HEK293 (cell line): ENCODE results near the gene BSDC1.

Experiments
- CTCF ChIA-PET: fragments of 350-600 bp; formaldehyde crosslinking; extraction: SDS; loops from one replicate; lab custom pipeline; 2021; ENCODE audit warnings: antibody characterized with exemption; lab: Yijun Ruan, JAX
- POLR2A ChIA-PET: fragments of 300-600 bp; formaldehyde crosslinking; extraction: SDS; loops from one replicate; lab custom pipeline; 2020; ENCODE audit warnings: antibody characterized with exemption, inconsistent platforms; lab: Yijun Ruan, JAX
- H3K27ac ChIP-seq: fragments of 200-500 bp; sonication (Bioruptor generic); 2 replicates; pipeline ENCODE4 v1.5.1; 2014; ENCODE audit warnings: low read depth, low read length, control low read depth, inconsistent platforms; ENCODE audit errors: extremely low read depth
- H3K36me3 ChIP-seq, 2 experiments: fragments of 200-500 bp in 1 of 2; sonication (Bioruptor generic) in 1 of 2; 1 replicate in 1 of 2; 2 replicates in 1 of 2; pipeline ENCODE4 v1.5.1; 2014 to 2017; ENCODE audit warnings: inconsistent platforms in 2 of 2, low read length in 2 of 2; ENCODE audit not compliant: control insufficient read depth in 2 of 2, insufficient read depth in 1 of 2
- H3K4me1 ChIP-seq: fragments of 200-500 bp; sonication (Bioruptor generic); 2 replicates; pipeline ENCODE4 v1.5.1; 2014; ENCODE audit warnings: mild to moderate bottlenecking, low read length, inconsistent platforms; ENCODE audit not compliant: control insufficient read depth, insufficient read depth
- H3K4me3 ChIP-seq: 2 replicates; pipeline ENCODE4 v1.5.1; 2011; ENCODE audit warnings: low read depth, mild to moderate bottlenecking, control low read depth, low read length, moderate library complexity
- H3K9me3 ChIP-seq: fragments of 200-500 bp; sonication (Bioruptor generic); 2 replicates; pipeline ENCODE4 v1.5.1; 2014; ENCODE audit warnings: low read depth, low read length, inconsistent platforms; ENCODE audit not compliant: control insufficient read depth, insufficient read depth
- BCL11A ChIP-seq: fragments of 450-650 bp; formaldehyde crosslinking; IDR thresholded peaks from 2 replicates; pipeline ENCODE4 v1.5.1; 2016; ENCODE audit warnings: low read depth, missing biosample characterization, missing genetic modification characterization
- IKZF3 ChIP-seq: fragments of 450-650 bp; IDR thresholded peaks from 2 replicates; pipeline ENCODE4 v1.5.0; 2018; ENCODE audit warnings: missing biosample characterization, mild to moderate bottlenecking, missing genetic modification characterization, moderate library complexity
- KLF1 ChIP-seq: fragments of 450-650 bp; formaldehyde crosslinking; IDR thresholded peaks from 2 replicates; pipeline ENCODE4 v1.5.1; 2016; ENCODE audit warnings: missing biosample characterization, missing genetic modification characterization
- KLF8 ChIP-seq: fragments of 450-650 bp; formaldehyde crosslinking; IDR thresholded peaks from 2 replicates; pipeline ENCODE4 v1.5.1; 2016; ENCODE audit warnings: missing biosample characterization, missing genetic modification characterization
- MEIS1 ChIP-seq: sonication (generic); formaldehyde crosslinking; IDR thresholded peaks from 2 replicates; pipeline ENCODE4 v1.8.1; 2022; ENCODE audit warnings: missing genetic modification reagents, mild to moderate bottlenecking, borderline replicate concordance
- REST ChIP-seq: fragments of 450-650 bp; formaldehyde crosslinking; IDR thresholded peaks from 2 replicates; pipeline ENCODE4 v1.5.1; 2016; ENCODE audit warnings: missing biosample characterization, missing genetic modification characterization
- SP7 ChIP-seq: fragments of 450-650 bp; formaldehyde crosslinking; IDR thresholded peaks from 2 replicates; pipeline ENCODE4 v1.5.1; 2016; ENCODE audit warnings: missing biosample characterization, missing genetic modification characterization
- WT1 ChIP-seq: fragments of 450-650 bp; formaldehyde crosslinking; IDR thresholded peaks from 2 replicates; pipeline ENCODE4 v1.5.1; 2016; ENCODE audit warnings: missing biosample characterization, missing genetic modification characterization
- ZBTB6 ChIP-seq: fragments of 450-650 bp; formaldehyde crosslinking; IDR thresholded peaks from 2 replicates; pipeline ENCODE4 v1.5.1; 2017; ENCODE audit warnings: missing biosample characterization, missing genetic modification characterization
- ZNF10 ChIP-seq: fragments of 450-650 bp; formaldehyde crosslinking; IDR thresholded peaks from 2 replicates; pipeline ENCODE4 v1.5.1; 2017; ENCODE audit warnings: missing biosample characterization, missing genetic modification characterization
- ZNF133 ChIP-seq: fragments of 450-650 bp; formaldehyde crosslinking; IDR thresholded peaks from 2 replicates; pipeline ENCODE4 v1.5.1; 2016; ENCODE audit warnings: missing biosample characterization, missing genetic modification characterization
- ZNF211 ChIP-seq: fragments of 450-650 bp; formaldehyde crosslinking; IDR thresholded peaks from 2 replicates; pipeline ENCODE4 v1.5.1; 2016; ENCODE audit warnings: low read depth, missing biosample characterization, missing genetic modification characterization
- ZNF24 ChIP-seq: fragments of 450-650 bp; formaldehyde crosslinking; IDR thresholded peaks from 2 replicates; pipeline ENCODE4 v1.5.1; 2016; ENCODE audit warnings: missing biosample characterization, missing genetic modification characterization
- ZNF350 ChIP-seq: fragments of 450-650 bp; formaldehyde crosslinking; IDR thresholded peaks from 2 replicates; pipeline ENCODE4 v1.5.0; 2017; ENCODE audit warnings: missing biosample characterization, mild to moderate bottlenecking, missing genetic modification characterization
- ZNF362 ChIP-seq: fragments of 450-650 bp; formaldehyde crosslinking; IDR thresholded peaks from 2 replicates; pipeline ENCODE4 v1.5.1; 2016; ENCODE audit warnings: missing biosample characterization, missing genetic modification characterization
- ZNF394 ChIP-seq: fragments of 450-650 bp; formaldehyde crosslinking; IDR thresholded peaks from 2 replicates; pipeline ENCODE4 v1.5.1; 2016; ENCODE audit warnings: missing biosample characterization, missing genetic modification characterization, mild to moderate bottlenecking, moderate library complexity, borderline replicate concordance
- ZNF398 ChIP-seq: fragments of 450-650 bp; formaldehyde crosslinking; IDR thresholded peaks from 2 replicates; pipeline ENCODE4 v1.5.1; 2017; ENCODE audit warnings: missing biosample characterization, missing genetic modification characterization
- ZNF433 ChIP-seq: fragments of 450-650 bp; formaldehyde crosslinking; IDR thresholded peaks from 2 replicates; pipeline ENCODE4 v1.5.1; 2016; ENCODE audit warnings: missing biosample characterization, missing genetic modification characterization, low read depth
- ZNF580 ChIP-seq: fragments of 450-650 bp; formaldehyde crosslinking; IDR thresholded peaks from 2 replicates; pipeline ENCODE4 v1.5.1; 2016; ENCODE audit warnings: missing biosample characterization, missing genetic modification characterization
- ZNF600 ChIP-seq: fragments of 450-650 bp; formaldehyde crosslinking; IDR thresholded peaks from 2 replicates; pipeline ENCODE4 v1.5.1; 2016; ENCODE audit warnings: missing biosample characterization, missing genetic modification characterization
- ZNF658 ChIP-seq: fragments of 450-650 bp; formaldehyde crosslinking; IDR thresholded peaks from 2 replicates; pipeline ENCODE4; 2016; ENCODE audit warnings: missing biosample characterization, missing genetic modification characterization
- ZNF704 ChIP-seq: fragments of 450-650 bp; formaldehyde crosslinking; IDR thresholded peaks from 2 replicates; pipeline ENCODE4 v1.5.1; 2016; ENCODE audit warnings: missing biosample characterization, missing genetic modification characterization
- ZNF792 ChIP-seq: fragments of 450-650 bp; formaldehyde crosslinking; IDR thresholded peaks from 2 replicates; pipeline ENCODE4 v1.5.1; 2016; ENCODE audit warnings: missing biosample characterization, missing genetic modification characterization

The BSDC1 gene

GRCh38 chr1:32361308-32361673, 33.0 kb downstream of the BSDC1 start:
- ChIA-PET CTCF (no interaction called here), POLR2A (interaction anchor here (1.1 kb wide), 1 partner anchor 29 kb away, joined by 3 read pairs; no protein-coding TSS in a partner anchor)
- Histone ChIP-seq H3K4me1 (no peaks in the 10 kb centered on the region), H3K4me3 (no peak overlapping the region), H3K27ac (no peak overlapping the region), H3K36me3 (peaks cover 0 to 86% of the 10 kb centered on the region in 2 experiments; a peak in 2 of 3 replicates), H3K9me3 (no peaks in the 10 kb centered on the region)
- no peak for TF ChIP-seq ZNF24

- TF ChIP-seq WT1 (tag by site-specific recombination), result no peak
- TF ChIP-seq ZNF394 (tag by site-specific recombination), result 0 out of 2 replicates have a peak, but pooled peaks have one; percentile 11
- peak; percentile 64 for TF ChIP-seq ZNF600 (tag by site-specific recombination)
- no peak for TF ChIP-seq ZNF580 (tag by site-specific recombination)
- no peak for TF ChIP-seq ZNF792 (tag by site-specific recombination)
- TF ChIP-seq KLF1 (tag by site-specific recombination), result no peak
- no peak for TF ChIP-seq MEIS1 (CRISPR knock-in tag)
- no peak for TF ChIP-seq KLF8
- TF ChIP-seq ZBTB6 (tag by site-specific recombination), result 0 out of 2 replicates have a peak, but pooled peaks have one; percentile 7
- TF ChIP-seq ZNF704 (tag by site-specific recombination), result no peak
- no peak for TF ChIP-seq ZNF350 (tag by site-specific recombination)
- TF ChIP-seq BCL11A (tag by site-specific recombination), result no peak
- TF ChIP-seq ZNF10 (tag by site-specific recombination), result peak; percentile 30; the same call in 1 of the 2 replicates
- TF ChIP-seq ZNF211 (tag by site-specific recombination), result no peak
- TF ChIP-seq, all 188 proteins: peak for 4
- H3K27ac ChIP-seq, result no peak overlapping the region
- peaks cover 0 to 81% of the 10 kb centered on the region in 2 experiments; a peak in 2 of 3 replicates for H3K36me3 ChIP-seq
- POLR2A ChIA-PET, result interaction anchor here (1.5 to 1.8 kb wide), 2 partner anchors 22 to 36 kb away, joined by 5 to 6 read pairs; partner anchors contain the start of genes BSDC1 and MARCKSL1
- H3K9me3 ChIP-seq, result no peaks in the 10 kb centered on the region
- CTCF ChIA-PET, result no interaction called here
- no peaks in the 10 kb centered on the region for H3K4me1 ChIP-seq
- H3K4me3 ChIP-seq, result no peak overlapping the region
These were observed 35.8 kb downstream of the BSDC1 start for GRCh38 chr1:32358435-32358834.

- Histone ChIP-seq H3K4me3 (no peak overlapping the region), H3K27ac (no peak overlapping the region), H3K4me1 (peaks cover 1% of the 10 kb centered on the region; the same call in 1 of the 2 replicates), H3K9me3 (no peaks in the 10 kb centered on the region), H3K36me3 (peaks cover 0 to 81% of the 10 kb centered on the region in 2 experiments; a peak in 2 of 3 replicates)
- POLR2A ChIA-PET, result interaction anchor here (0.6 to 1.8 kb wide), 4 partner anchors 21 to 250 kb away, joined by 3 to 6 read pairs (median 5); partner anchors contain the start of genes BSDC1, HDAC1, KPNA6 and MARCKSL1
- CTCF ChIA-PET, result no interaction called here
- TF ChIP-seq REST (tag by site-specific recombination) (no peak), ZNF433 (tag by site-specific recombination) (no peak), SP7 (tag by site-specific recombination) (no peak), ZNF133 (tag by site-specific recombination) (no peak), IKZF3 (tag by site-specific recombination) (no peak), ZNF658 (no peak), ZNF398 (tag by site-specific recombination) (peak; percentile 47; the same call in 1 of the 2 replicates), ZNF362 (tag by site-specific recombination) (no peak)
These were observed 36.6 kb downstream of the BSDC1 start for GRCh38 chr1:32357614-32358013.
